Right kidney (tissue), 1 donor: ENCODE results near the gene PMEPA1.

Source experiments
- DNase-seq: peaks from one replicate; pipeline ENCODE4 v3.0.0-alpha.2; 2016

Gene PMEPA1

DNA sequence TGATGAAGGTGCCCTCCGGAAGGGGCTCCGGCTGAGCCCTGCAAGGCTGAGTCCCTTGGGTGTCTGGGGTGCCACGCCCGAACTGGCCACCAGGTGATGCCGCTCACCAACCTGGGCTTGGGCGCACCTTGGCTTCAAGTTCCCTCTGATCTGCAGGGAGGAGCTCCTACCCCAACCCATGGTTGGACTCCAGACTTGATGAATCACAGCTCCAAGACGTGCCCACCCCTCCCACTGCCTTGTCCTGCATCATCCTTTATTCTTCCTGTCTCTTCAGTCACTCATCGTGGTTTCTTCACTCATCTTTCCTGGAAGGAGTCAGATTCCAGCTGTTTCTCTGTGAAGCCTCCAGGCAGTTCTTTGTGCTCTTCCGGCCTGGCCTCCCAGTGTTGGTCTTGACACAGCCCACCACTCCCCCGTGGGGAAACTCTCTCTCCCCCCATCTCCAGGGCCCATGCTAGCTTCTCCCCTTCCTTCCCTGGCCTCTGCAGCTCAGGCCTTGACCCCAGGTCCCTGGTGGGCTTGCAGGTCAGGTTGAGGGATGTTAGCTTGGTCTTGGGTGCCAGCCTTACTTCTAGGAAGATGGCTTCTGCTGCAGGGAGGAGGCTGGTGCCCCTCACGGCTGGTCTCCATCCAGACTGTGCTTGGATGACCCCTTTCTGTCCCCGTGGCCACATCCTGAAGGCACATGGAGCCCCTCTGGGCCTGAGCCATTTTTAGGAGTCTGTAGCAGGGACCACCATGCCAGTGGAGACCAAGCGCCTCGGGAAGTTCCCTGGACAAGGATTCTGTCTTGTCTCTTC is 87.0 kb downstream of the PMEPA1 start:
- no peak for DNase-seq

GRCh38 chr20:57622201-57622570 is 87.6 kb downstream of the PMEPA1 start:
- no peak for DNase-seq

GRCh38 chr20:57621421-57622200 is 88.2 kb downstream of the PMEPA1 start:
- DNase-seq = no peak

GRCh38 chr20:57620999-57621398 is 88.8 kb downstream of the PMEPA1 start:
- no peak for DNase-seq

DNA sequence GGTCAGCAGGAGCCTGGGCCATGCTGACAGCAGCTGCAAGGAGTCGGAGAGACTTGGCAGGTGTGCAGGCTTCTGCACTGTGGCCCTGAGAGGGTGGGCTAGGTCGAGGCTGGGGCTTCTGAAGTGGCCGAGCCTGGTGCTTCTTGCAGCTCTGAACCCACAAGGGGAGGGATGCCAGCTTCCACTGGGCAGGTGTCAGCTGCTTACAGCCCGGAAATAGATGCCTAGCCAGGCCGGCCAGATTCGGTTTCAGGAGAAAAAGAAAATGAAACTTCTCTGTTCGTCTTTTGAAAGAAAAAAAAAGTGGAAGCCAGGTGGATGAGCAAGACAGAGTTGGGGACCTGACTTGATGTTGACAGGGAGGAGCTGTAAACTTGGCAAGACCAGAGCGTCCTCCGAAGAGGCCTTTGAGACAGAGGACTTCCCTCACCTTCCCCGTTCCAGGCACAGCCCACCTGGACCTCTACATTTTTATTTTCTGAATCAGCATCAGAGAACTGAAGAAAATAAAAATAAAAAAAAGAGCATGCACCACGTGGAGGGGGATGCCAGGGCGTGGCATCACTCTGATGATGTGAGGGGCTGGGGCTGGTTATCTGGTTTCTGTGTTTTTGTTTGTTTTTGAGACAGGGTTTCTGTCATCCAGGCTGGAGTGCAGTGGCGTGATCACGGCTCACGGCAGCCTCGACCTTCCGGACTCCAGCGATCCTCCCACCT is 89.4 kb downstream of the PMEPA1 start, which contains the start of gene ZBP1:
TSS of gene ZBP1 (minus strand) at position 153 of the 717 bp plus-strand sequence. CDS start at position 22, 131 bp downstream.
- DNase-seq = no peak

- DNase-seq = no peak
Measured at GRCh38 chr20:57619051-57619831, 90.6 kb downstream of the PMEPA1 start.

- DNase-seq = no peak
Measured at GRCh38 chr20:57618764-57619050, 91.1 kb downstream of the PMEPA1 start.

GRCh38 chr20:57618091-57618763 is 91.6 kb downstream of the PMEPA1 start:
- DNase-seq = no peak

DNA sequence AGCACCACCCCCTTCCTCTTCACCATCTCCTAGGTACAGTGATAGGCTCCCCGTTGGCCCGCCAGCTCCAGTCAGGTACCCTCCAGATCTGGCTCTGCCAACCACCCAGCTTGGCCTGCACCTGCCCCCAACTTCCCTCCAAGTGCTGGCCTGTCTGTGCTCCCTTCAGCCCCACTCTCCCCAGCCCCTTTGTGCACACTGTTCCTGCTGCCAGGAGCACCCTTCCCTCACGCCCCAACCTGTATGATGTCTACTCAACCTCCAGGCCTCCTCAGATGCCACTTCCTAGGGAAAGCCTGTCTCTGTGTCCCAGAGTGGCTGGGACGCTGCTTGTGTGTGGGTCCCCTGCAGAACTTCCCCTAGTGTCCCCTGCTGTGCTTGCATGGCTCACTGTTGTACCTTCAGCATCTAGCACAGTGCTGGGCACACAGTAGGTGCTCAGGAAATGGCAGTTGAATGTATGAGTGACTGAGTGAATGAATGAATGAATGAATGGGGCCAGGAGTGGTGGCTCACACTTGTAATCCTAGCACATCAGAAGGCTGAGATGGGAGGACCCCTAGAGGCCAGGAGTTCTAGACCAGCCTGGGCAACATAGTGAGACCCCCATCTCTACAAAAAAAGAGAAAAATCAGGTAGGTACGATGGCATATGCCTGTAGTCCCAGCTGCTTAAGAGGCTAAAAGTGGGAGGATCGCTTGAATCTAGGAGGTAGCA is 92.6 kb downstream of the PMEPA1 start:
- DNase-seq = no peak

DNA sequence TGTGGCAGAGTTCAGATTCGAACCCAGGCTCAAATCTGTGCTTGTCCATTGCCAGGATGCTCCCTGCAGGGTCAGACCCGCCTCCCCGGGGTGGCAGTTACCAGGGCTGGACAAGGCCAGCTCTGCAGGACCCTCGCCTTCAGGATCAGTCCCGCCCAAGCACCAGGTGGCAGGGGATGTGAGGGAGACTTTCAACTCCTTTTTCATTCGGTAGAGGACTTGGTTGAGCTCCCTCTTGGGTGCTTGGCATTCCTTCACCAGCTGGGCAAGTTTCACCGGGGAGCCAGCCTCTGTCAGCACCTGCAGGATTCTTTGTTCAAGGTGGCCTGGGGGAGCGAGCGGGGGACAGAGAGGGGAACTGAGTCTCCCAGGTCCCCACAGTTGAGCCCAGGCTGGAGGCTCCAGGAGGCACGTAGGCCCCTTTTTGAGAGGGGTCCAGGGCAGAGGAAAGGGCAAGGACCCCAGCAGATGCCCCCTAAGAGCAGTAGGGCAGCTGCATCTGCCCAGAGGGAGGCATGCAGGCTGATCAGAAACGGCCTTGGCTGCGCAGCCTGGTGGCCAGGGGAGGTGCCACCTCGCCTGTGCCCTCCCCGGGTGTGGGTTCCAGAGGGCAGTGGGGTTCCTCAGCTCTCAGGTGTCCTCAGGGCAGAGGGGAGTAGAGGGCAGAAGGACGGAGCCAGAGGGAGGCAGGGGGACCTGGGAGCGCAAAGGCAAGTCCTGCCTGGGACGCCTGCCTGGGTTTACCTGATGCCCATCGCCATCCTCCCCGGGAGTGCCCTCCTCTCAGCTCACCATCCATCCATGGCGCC is 93.5 kb downstream of the PMEPA1 start:
- DNase-seq = no peak

- DNase-seq = no peak
Measured at GRCh38 chr20:57615445-57615811, 94.4 kb downstream of the PMEPA1 start.

GRCh38 chr20:57614490-57615444 is 95.0 kb downstream of the PMEPA1 start:
- no peak for DNase-seq

DNA sequence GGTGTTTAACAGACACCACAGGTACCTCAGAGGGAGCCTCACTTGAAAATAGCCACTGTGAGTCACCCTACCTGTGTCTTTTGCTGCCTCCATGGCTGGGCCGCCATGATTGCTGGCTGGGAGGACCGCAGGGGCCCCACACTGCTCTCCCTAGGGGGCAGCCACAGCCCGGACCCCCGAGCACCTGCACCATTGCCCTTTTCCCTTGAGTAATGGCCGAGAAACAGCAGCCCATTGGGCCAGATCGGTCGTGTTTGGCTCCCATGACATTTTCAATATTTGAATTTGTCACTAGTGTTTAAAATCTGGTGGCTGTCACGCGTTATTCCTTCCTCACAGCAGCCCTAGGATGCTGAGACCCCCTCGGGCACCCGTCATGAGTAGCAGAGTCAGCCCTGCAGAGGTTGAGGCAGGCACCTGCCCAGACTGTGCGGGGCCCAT is 96.3 kb downstream of the PMEPA1 start:
- no peak for DNase-seq

DNA sequence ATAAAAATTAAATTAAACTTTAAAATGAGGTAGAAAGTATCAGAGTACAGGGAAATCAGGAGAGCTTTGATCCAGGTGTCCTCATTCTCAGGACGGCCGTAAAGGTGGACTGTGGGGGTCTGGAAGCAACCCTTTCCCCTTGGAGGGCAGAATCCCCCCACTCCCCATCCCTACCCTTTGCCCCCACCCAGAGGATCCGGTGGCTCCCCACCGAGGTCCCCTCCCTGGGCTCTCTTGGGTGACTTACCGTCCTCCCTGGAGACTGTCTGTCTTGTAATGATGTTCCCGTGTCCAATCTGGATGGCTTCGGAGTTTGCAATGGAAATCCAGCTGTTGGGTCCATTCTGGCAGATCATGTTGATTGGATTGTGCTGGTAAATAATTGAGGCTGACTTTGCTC is 96.9 kb downstream of the PMEPA1 start:
- DNase-seq = no peak

DNA sequence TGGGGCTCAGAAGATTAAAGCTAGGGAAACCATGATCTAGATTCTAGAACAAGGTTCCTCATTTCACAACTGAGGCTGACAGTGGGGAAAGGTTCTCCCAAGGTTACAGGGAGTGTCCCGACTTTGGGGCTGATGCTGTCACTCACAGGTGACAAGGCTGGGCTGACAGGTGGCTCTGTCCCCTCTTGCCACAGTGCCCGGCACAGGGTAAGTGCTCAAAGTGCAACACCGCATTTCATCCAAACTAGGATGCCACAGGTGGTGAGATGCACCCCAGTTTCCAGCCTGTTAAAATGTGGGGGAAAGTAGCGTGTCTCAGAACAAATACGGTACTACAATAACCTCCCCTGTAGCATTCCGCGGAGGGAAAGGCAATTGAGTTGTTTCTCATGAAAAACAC is 97.4 kb downstream of the PMEPA1 start:
- DNase-seq = no peak

DNA sequence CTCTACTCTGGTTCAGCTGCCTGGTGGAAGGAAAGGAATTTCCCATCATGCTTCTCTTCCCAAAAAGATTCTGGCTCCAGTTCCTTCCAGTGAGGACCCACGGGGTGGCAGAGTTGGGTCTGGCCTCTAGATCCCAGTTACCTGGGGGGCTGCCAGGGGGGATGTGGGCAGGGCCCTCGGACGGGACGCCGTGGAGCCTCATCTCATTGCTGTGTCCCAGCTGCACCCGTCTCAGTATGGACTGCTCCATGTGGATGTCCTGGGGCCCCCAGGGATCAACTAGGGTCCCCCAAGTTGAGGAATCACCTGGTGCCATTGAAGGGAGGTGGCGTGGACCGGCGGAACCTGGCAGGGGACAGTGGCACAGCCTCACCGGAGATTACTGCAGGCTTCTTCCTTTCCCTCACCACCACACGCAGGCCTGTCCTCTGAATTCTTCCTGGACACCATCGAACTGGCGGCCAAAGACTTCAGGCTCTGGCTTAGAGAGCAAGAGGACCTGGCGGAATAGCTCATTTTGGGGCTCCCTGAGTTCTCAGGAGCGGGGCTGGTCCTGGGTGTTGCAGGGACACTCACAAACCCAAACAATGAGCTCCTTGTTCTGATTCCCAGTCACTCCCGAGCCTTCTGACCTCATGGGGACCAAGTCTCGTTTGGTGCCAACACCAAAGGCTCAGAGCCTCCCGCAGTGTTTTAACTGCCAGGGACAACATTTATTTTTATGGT is 98.1 kb downstream of the PMEPA1 start:
- no peak for DNase-seq

DNA sequence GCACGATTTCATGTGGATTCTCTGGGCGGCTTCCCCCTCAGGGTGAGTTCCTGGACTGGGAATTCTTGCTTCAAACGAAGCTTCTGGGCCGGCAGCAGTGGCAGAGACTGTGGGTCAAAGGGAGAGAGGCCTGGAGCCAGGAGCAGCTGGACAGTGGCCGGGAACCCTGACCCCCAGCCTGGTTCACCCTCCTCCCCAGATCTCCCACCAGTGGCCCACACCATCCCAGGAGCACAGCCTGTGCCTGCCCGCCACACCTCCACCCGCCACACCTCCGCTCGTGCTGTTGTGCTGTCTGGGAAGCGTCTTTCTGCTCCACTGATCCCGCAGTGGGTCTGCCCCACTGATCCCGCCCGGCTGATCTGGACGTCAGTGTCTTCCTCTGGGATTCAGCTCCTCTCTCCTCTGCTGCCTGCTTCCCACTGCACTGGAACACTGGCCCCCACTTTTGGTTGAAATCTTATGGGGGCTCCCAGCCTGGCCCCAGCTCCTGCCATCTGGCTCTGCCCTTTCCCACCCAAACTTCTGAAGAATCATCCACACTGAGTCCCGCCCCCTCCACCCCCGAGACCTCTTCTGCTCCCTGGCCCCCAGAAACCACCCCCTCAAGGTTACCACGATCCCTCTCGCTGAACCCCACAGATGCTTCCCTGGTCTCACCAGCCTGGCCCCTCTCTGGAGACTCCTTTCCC is 99.4 kb downstream of the PMEPA1 start:
- no peak for DNase-seq

DNA sequence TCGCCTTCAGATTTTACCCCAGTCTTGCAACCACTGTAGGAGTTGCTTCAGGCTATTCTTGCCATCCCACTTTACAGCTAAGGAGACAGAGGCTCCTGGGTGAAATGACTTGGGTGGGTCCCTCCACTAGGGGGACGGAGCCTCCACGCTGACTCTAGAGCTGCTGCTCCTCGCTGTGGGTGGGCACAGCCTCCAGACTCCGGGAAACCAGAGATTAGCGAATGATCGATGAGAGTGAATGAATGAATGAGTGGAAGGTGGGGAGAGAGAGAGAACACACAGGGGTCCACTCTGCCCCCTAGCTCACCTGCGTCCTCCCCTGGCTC is 100.0 kb downstream of the PMEPA1 start:
- no peak for DNase-seq
